CD8-positive, alpha-beta memory T cell (primary cell): ENCODE measurements around the gene RNF128. TPM values are rescaled to one million over a fixed set of nuclear protein-coding genes. Genes with fewer than 3 reads are reported as not detected.

Experiments
- CTCF ChIA-PET: fragments of 350-600 bp; sonication (Branson Sonifier 250); formaldehyde crosslinking; loops from one replicate; lab custom pipeline; 2021; ENCODE audit warnings: antibody characterized with exemption; lab: Charles Lee
- POLR2A ChIA-PET: fragments of 350-600 bp; sonication (Branson Sonifier 250); formaldehyde crosslinking; loops from one replicate; lab custom pipeline; 2021; ENCODE audit warnings: antibody characterized with exemption; lab: Charles Lee
- DNase-seq, 5 donors: peaks; one replicate each; pipeline versions ENCODE4 v3.0.0 to v3.0.0-alpha.2; 2020 to 2022; ENCODE audit warnings: mixed read lengths in 1 of 5
- H3K27ac ChIP-seq: one replicate; pipeline ENCODE4 v1.7.0; 2013; ENCODE audit warnings: low read depth, mild to moderate bottlenecking, low read length, moderate library complexity
- H3K27me3 ChIP-seq: 2 replicates; pipeline ENCODE4 v1.7.0; 2013; ENCODE audit warnings: low read length, mild to moderate bottlenecking; ENCODE audit not compliant: insufficient read depth, poor library complexity, severe bottlenecking
- H3K36me3 ChIP-seq: 2 replicates; pipeline ENCODE4 v1.7.0; 2013; ENCODE audit warnings: mild to moderate bottlenecking, low read length, moderate library complexity; ENCODE audit not compliant: insufficient read depth
- H3K4me1 ChIP-seq: 2 replicates; pipeline ENCODE4 v1.7.0; 2013; ENCODE audit warnings: mild to moderate bottlenecking, low read length, moderate library complexity; ENCODE audit not compliant: insufficient read depth
- H3K4me3 ChIP-seq: 2 replicates; pipeline ENCODE4 v1.7.0; 2013; ENCODE audit warnings: mild to moderate bottlenecking, low read length
- H3K9me3 ChIP-seq: 2 replicates; pipeline ENCODE4 v1.7.0; 2013; ENCODE audit warnings: mild to moderate bottlenecking, low read length
- H3K27ac Mint-ChIP-seq, 8 donors: one replicate each; pipeline ENCODE4 v1.8.0; 2020 to 2021; ENCODE audit warnings: mixed read lengths in 8 of 8, mild to moderate bottlenecking in 6 of 8, inconsistent platforms in 3 of 8, moderate library complexity in 3 of 8
- H3K27me3 Mint-ChIP-seq, 2 donors: one replicate each; pipeline ENCODE4 v1.8.0; 2020 to 2021; ENCODE audit warnings: mixed read lengths in 2 of 2, mild to moderate bottlenecking in 1 of 2, moderate library complexity in 1 of 2
- H3K36me3 Mint-ChIP-seq, 3 donors: one replicate each; pipeline ENCODE4 v1.8.0; 2020 to 2021; ENCODE audit warnings: mixed read lengths in 3 of 3, inconsistent platforms in 1 of 3, mild to moderate bottlenecking in 1 of 3
- H3K4me1 Mint-ChIP-seq, 3 donors: one replicate each; pipeline ENCODE4 v1.8.0; 2020 to 2021; ENCODE audit warnings: mixed read lengths in 3 of 3, inconsistent platforms in 1 of 3, mild to moderate bottlenecking in 1 of 3
- H3K4me3 Mint-ChIP-seq, 7 donors: one replicate each; pipeline ENCODE4 v1.8.0; 2020 to 2021; ENCODE audit warnings: mixed read lengths in 7 of 7, mild to moderate bottlenecking in 6 of 7, moderate library complexity in 4 of 7, inconsistent platforms in 2 of 7
- H3K9me3 Mint-ChIP-seq, 5 donors: one replicate each; pipeline ENCODE4 v1.8.0; 2020 to 2022; ENCODE audit warnings: mixed read lengths in 5 of 5, mild to moderate bottlenecking in 3 of 5, moderate library complexity in 2 of 5, inconsistent platforms in 1 of 5
- polyA plus RNA-seq: library from polyadenylated mRNA; unstranded; fragments of 300-500 nt; fragmentation: Illumina TruSeq; gene quantifications from one replicate; pipeline ENCODE4 v1.2.3, GENCODE V29; 2021
- total RNA-seq, 2 experiments: library from RNA; stranded (reverse); gene quantifications; one replicate each; pipeline ENCODE4 v1.2.3, GENCODE V29; 2021

Gene RNF128
- total and polyA plus RNA-seq, 3 experiments from 2014 or later, result not detected

DNA sequence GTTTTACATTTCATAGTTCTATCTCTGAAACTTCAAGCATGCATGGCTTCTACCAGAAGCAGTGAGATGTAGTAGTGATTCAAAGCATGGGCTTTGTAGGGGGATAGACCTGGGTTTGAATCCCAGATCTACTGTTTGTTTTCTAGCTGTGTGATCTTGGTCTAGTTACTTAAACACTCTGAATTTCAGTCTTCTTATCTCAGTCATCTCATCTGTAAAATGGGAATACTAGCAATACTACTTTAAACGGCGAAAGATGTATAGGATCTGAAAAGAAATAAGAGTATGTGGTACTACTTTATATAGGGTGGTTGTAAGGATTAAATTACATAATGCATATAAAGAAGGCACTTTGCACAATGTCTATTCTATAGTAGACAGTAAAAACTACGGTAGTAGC lies 20.0 kb upstream of the RNF128 start:
- Mint-ChIP-seq H3K9me3 (no peaks in the 10 kb centered on the region), H3K4me1 (no peaks in the 10 kb centered on the region), H3K27me3 (peaks cover 4% of the 10 kb centered on the region in 2 donors), H3K4me3 (no peak overlapping the region), H3K27ac (no peak overlapping the region), H3K36me3 (no peaks in the 10 kb centered on the region)
- no peak for DNase-seq
- no peaks in the 10 kb centered on the region for H3K9me3 ChIP-seq
- CTCF ChIA-PET, result no interaction called here
- H3K27ac ChIP-seq, result no peak overlapping the region
- POLR2A ChIA-PET, result no interaction called here
- no peaks in the 10 kb centered on the region for H3K4me1 ChIP-seq
- no peak overlapping the region for H3K4me3 ChIP-seq
- H3K27me3 ChIP-seq, result no peaks in the 10 kb centered on the region
- no peaks in the 10 kb centered on the region for H3K36me3 ChIP-seq

DNA sequence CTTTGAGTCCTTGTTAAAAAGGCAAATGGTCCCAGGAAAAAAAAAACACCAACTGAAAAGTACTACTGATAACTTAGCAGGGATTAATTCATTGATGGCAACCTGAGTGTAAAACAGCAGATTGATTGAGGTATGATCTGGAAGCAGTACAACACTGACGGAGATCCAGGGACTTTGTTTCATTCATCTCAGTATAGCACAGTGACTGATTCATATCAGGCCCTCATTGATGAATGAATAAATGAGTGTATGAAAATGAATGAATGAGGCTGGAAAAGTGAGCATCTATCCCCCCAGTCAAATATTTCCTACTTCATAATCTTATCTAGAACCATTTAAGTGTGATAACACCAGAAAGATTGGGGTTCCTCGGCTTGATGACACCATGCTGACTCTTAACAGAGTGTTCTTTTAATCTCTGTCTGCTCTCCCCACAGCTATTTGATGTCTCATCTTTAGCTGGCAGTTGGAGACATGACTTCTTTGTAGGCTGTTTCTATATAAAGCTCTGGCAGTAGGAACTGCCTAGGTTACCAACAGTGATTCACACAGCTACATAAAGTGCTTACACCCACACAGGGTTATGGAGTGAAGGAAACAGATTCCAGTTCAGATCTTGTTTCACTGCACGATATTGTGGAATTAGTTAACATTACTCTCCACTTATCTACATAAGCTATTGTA lies 18.6 kb upstream of the RNF128 start:
- ChIA-PET CTCF (no interaction called here), POLR2A (no interaction called here)
- Histone ChIP-seq H3K27me3 (no peaks in the 10 kb centered on the region), H3K4me3 (no peak overlapping the region), H3K27ac (no peak overlapping the region), H3K9me3 (no peaks in the 10 kb centered on the region), H3K36me3 (no peaks in the 10 kb centered on the region), H3K4me1 (no peaks in the 10 kb centered on the region)
- no peaks in the 10 kb centered on the region for H3K9me3 Mint-ChIP-seq
- no peak overlapping the region for H3K27ac Mint-ChIP-seq
- no peak for DNase-seq
- no peaks in the 10 kb centered on the region for H3K4me1 Mint-ChIP-seq
- H3K36me3 Mint-ChIP-seq, result no peaks in the 10 kb centered on the region
- H3K4me3 Mint-ChIP-seq, result no peak overlapping the region
- H3K27me3 Mint-ChIP-seq, result no peaks in the 10 kb centered on the region

DNA sequence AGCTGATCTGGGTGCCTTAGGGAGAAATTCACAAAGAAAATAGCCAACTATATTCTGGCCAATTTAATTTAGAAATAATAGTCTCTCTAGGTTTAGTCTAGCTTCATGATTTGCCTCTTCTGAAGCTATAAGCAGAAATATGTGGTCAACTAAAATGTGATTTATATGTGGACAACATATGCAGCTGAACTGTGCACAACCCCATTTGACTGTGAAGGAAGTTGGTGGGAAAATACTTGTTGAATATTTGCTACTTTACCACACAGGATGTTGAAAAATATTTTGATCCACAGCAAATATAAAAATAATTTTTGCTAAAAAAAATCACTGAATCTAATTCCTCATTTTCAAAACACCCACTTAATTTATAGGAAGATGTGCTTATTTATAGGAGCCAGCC lies 15.7 kb upstream of the RNF128 start:
- H3K9me3 Mint-ChIP-seq, result no peaks in the 10 kb centered on the region
- H3K4me1 Mint-ChIP-seq, result no peaks in the 10 kb centered on the region
- DNase-seq, result no peak
- H3K36me3 Mint-ChIP-seq, result no peaks in the 10 kb centered on the region
- no peak overlapping the region for H3K4me3 Mint-ChIP-seq
- Histone ChIP-seq H3K36me3 (no peaks in the 10 kb centered on the region), H3K27ac (no peak overlapping the region), H3K4me3 (no peak overlapping the region), H3K27me3 (no peaks in the 10 kb centered on the region), H3K9me3 (no peaks in the 10 kb centered on the region), H3K4me1 (no peaks in the 10 kb centered on the region)
- ChIA-PET POLR2A (no interaction called here), CTCF (no interaction called here)
- H3K27ac Mint-ChIP-seq, result no peak overlapping the region
- peaks cover 0 to 2% of the 10 kb centered on the region in 2 donors for H3K27me3 Mint-ChIP-seq

DNA sequence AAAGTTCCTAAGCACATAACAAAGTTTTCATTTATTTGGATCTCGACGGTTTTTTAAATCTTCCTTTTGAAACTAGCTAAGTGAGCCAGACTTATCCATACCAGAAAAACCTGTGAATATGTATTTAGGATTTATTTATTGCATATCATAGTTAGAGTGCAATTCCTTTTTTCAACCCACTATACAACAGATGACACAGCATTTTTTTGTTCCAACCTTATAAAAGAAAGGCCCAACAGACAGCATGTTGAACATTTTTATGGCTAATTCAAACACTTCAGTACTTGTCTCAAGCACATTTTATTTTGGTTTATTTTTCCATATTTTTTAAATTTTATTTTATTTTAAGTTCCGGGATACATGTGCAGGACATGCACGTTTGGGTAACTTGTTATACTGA lies 15.1 kb upstream of the RNF128 start:
- Histone ChIP-seq H3K4me1 (no peaks in the 10 kb centered on the region), H3K9me3 (no peaks in the 10 kb centered on the region), H3K27ac (no peak overlapping the region), H3K36me3 (no peaks in the 10 kb centered on the region), H3K27me3 (no peaks in the 10 kb centered on the region), H3K4me3 (no peak overlapping the region)
- H3K9me3 Mint-ChIP-seq, result no peaks in the 10 kb centered on the region
- H3K27ac Mint-ChIP-seq, result no peak overlapping the region
- no peaks in the 10 kb centered on the region for H3K36me3 Mint-ChIP-seq
- no peak for DNase-seq
- peaks cover 0 to 3% of the 10 kb centered on the region in 2 donors for H3K27me3 Mint-ChIP-seq
- no peak overlapping the region for H3K4me3 Mint-ChIP-seq
- H3K4me1 Mint-ChIP-seq, result no peaks in the 10 kb centered on the region
- CTCF ChIA-PET, result no interaction called here
- POLR2A ChIA-PET, result no interaction called here

DNA sequence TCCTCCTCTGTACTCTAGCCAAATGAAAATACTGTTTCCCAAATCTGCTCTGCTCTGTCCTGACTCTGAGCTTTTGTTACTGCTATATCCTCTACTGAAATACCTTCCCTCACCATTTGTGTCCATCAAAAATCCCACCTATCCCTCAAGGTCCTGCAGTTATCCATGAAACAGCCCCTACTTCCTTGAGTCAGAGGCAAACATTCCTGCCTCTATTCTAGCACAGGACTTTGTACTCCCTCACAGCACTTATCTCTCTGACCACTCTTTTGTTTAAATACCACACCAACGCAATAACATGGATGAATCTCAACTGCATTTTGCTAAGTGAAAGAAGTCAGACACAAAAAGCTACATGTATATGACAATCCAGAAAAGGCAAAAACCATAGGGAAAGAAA lies 10.5 kb upstream of the RNF128 start:
- Mint-ChIP-seq H3K4me3 (no peak overlapping the region), H3K36me3 (no peaks in the 10 kb centered on the region)

DNA sequence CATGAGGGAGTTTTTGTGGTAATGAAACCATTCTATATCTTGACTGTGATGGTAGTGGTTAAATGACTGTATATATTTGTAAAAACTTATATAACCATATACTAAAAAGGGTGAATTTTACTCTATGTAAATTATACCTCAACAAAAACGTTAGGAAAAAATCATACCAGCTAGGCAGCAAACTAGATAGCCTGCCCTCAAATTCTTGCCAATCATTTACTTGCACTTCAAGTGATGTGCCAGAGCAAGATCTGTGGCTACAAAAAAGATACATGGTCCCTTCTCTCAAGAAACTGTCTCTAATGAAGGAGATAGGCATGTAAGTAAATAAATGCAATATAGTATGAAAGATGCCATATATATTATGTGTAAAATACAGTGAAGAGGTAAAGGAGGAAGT lies 10.0 kb upstream of the RNF128 start:
- no peak overlapping the region for H3K27ac Mint-ChIP-seq

More for the DNA sequence above, 10.5 kb upstream of the RNF128 start:
- no peak overlapping the region for H3K4me3 ChIP-seq
- POLR2A ChIA-PET, result no interaction called here
- H3K27ac ChIP-seq, result no peak overlapping the region
- Mint-ChIP-seq H3K27ac (no peak overlapping the region), H3K9me3 (peaks cover 0 to 1% (median 0%) of the 10 kb centered on the region in 5 donors), H3K27me3 (peaks cover 3 to 5% of the 10 kb centered on the region in 2 donors), H3K4me1 (no peaks in the 10 kb centered on the region)
- H3K4me1 ChIP-seq, result no peaks in the 10 kb centered on the region
- CTCF ChIA-PET, result no interaction called here
- no peaks in the 10 kb centered on the region for H3K9me3 ChIP-seq
- no peaks in the 10 kb centered on the region for H3K27me3 ChIP-seq
- H3K36me3 ChIP-seq, result no peaks in the 10 kb centered on the region
- no peak for DNase-seq

DNA sequence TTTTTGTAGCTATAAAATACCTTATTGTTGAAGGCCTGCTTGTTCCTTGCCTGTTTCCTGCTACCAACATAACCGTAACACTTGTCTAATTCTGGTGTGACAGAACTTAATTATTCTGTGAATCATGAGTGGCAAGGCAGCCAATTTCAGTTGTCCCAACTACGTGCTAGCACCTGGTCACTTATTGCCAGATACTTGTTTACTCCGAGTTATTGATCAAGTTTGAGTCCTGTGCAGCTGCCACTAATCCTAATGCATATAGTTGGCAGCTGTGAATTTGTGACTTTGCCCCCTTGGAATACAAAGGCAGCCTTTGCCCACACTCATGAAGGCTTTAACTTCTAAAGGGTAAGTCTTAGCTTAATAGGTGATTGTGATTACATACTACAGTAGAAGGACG lies 7.8 kb upstream of the RNF128 start:
- no peaks in the 10 kb centered on the region for H3K4me1 Mint-ChIP-seq
- Histone ChIP-seq H3K36me3 (no peaks in the 10 kb centered on the region), H3K9me3 (no peaks in the 10 kb centered on the region), H3K27ac (no peak overlapping the region), H3K4me3 (no peak overlapping the region), H3K4me1 (no peaks in the 10 kb centered on the region), H3K27me3 (no peaks in the 10 kb centered on the region)
- H3K9me3 Mint-ChIP-seq, result peaks cover 0 to 1% (median 0%) of the 10 kb centered on the region in 5 donors
- CTCF ChIA-PET, result no interaction called here
- POLR2A ChIA-PET, result no interaction called here
- peaks cover 5 to 7% of the 10 kb centered on the region in 2 donors for H3K27me3 Mint-ChIP-seq
- DNase-seq, result no peak
- no peak overlapping the region for H3K27ac Mint-ChIP-seq
- no peak overlapping the region for H3K4me3 Mint-ChIP-seq
- no peaks in the 10 kb centered on the region for H3K36me3 Mint-ChIP-seq

More for the DNA sequence above, 10.0 kb upstream of the RNF128 start:
- Histone ChIP-seq H3K27ac (no peak overlapping the region), H3K4me3 (no peak overlapping the region), H3K27me3 (no peaks in the 10 kb centered on the region), H3K36me3 (no peaks in the 10 kb centered on the region), H3K9me3 (no peaks in the 10 kb centered on the region), H3K4me1 (no peaks in the 10 kb centered on the region)
- ChIA-PET CTCF (no interaction called here), POLR2A (no interaction called here)
- no peak for DNase-seq
- Mint-ChIP-seq H3K4me1 (no peaks in the 10 kb centered on the region), H3K36me3 (no peaks in the 10 kb centered on the region), H3K9me3 (peaks cover 0 to 1% (median 0%) of the 10 kb centered on the region in 5 donors), H3K4me3 (no peak overlapping the region), H3K27me3 (peaks cover 4 to 5% of the 10 kb centered on the region in 2 donors)

DNA sequence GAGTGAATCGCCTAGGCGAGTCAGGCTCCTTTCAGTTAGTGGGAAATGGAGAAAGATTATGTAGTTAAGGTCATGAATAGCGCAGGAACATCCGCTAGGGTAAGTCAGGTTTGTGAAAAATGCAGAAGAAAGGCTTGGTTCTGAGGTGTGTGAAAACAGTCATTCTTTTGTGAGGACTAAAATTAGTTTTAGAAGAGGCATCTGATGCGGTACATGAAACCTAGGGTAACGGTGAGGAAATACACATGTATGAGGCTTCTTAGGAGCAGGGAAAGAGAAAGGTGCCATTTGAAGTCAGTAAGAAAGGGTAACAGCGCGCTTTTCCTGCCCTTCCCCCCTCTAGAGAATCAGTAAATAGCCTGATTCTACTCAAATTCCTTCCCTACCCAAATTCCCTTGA lies 570 bp upstream of the RNF128 start:
- DNase-seq, result no peak
- Mint-ChIP-seq H3K27me3 (peaks cover 20 to 40% of the 10 kb centered on the region in 2 donors), H3K27ac (no peak overlapping the region), H3K36me3 (no peaks in the 10 kb centered on the region), H3K4me3 (peak overlapping the region; percentile 7 to 80 (median 47)), H3K9me3 (no peaks in the 10 kb centered on the region), H3K4me1 (peaks cover 0 to 14% (median 2%) of the 10 kb centered on the region in 3 donors)
- Histone ChIP-seq H3K36me3 (no peaks in the 10 kb centered on the region), H3K27me3 (peaks cover 3% of the 10 kb centered on the region), H3K4me3 (no peak overlapping the region), H3K27ac (no peak overlapping the region), H3K9me3 (no peaks in the 10 kb centered on the region), H3K4me1 (no peaks in the 10 kb centered on the region)
- ChIA-PET CTCF (no interaction called here), POLR2A (no interaction called here)
